Measurements from ENCODE around the gene TAL2.

The TAL2 gene

GRCh38 chr9:105662184-105663104 is at the start of gene TAL2:
TSS of gene TAL2 (plus strand) at chr9:105662457. CDS start at chr9:105662497, 40 bp downstream.
- no peak for DNase-seq (ENCODE audit: low read depth in 1 of 2, low spot score in 1 of 2)

GRCh38 chr9:105621001-105621400 is 41.3 kb upstream of the TAL2 start:
- DNase-seq (ENCODE audit: low read depth in 1 of 2, low spot score in 1 of 2) = no peak

GRCh38 chr9:105625088-105625487 is 37.2 kb upstream of the TAL2 start:
- no peak for DNase-seq (ENCODE audit: low read depth in 1 of 2, low spot score in 1 of 2)

GRCh38 chr9:105632807-105633206 is 29.4 kb upstream of the TAL2 start:
- no peak for DNase-seq (ENCODE audit: low read depth in 1 of 2, low spot score in 1 of 2)

GRCh38 chr9:105633411-105633810 is 28.8 kb upstream of the TAL2 start:
- DNase-seq (ENCODE audit: low read depth in 1 of 2, low spot score in 1 of 2) = no peak

- DNase-seq (ENCODE audit: low read depth in 1 of 2, low spot score in 1 of 2) = no peak
These were observed 25.9 kb upstream of the TAL2 start for GRCh38 chr9:105636331-105636730.

GRCh38 chr9:105637787-105638395 is 24.4 kb upstream of the TAL2 start:
- DNase-seq (ENCODE audit: low read depth in 1 of 2, low spot score in 1 of 2) = no peak

GRCh38 chr9:105639936-105640335 is 22.3 kb upstream of the TAL2 start:
- DNase-seq (ENCODE audit: low read depth in 1 of 2, low spot score in 1 of 2) = no peak

GRCh38 chr9:105643795-105644194 is 18.5 kb upstream of the TAL2 start:
- no peak for DNase-seq (ENCODE audit: low read depth in 1 of 2, low spot score in 1 of 2)

- no peak for DNase-seq (ENCODE audit: low read depth in 1 of 2, low spot score in 1 of 2)
These were observed 15.2 kb upstream of the TAL2 start for GRCh38 chr9:105646879-105647594.

GRCh38 chr9:105647595-105648349 is 14.5 kb upstream of the TAL2 start:
- no peak for DNase-seq (ENCODE audit: low read depth in 1 of 2, low spot score in 1 of 2)

GRCh38 chr9:105651806-105652205 is 10.5 kb upstream of the TAL2 start:
- no peak for DNase-seq (ENCODE audit: low read depth in 1 of 2, low spot score in 1 of 2)

GRCh38 chr9:105656131-105656921 is 5.9 kb upstream of the TAL2 start:
- no peak for DNase-seq (ENCODE audit: low read depth in 1 of 2, low spot score in 1 of 2)

- DNase-seq (ENCODE audit: low read depth in 1 of 2, low spot score in 1 of 2) = no peak
These were observed 3.9 kb upstream of the TAL2 start for GRCh38 chr9:105658351-105658750.

- DNase-seq (ENCODE audit: low read depth in 1 of 2, low spot score in 1 of 2) = no peak
These were observed 1.2 kb upstream of the TAL2 start for GRCh38 chr9:105661011-105661410.

GRCh38 chr9:105663914-105664313 is 1.7 kb downstream of the TAL2 start:
- no peak for DNase-seq (ENCODE audit: low read depth in 1 of 2, low spot score in 1 of 2)

GRCh38 chr9:105667867-105668266 is 5.6 kb downstream of the TAL2 start:
- DNase-seq (ENCODE audit: low read depth in 1 of 2, low spot score in 1 of 2) = no peak

- no peak for DNase-seq (ENCODE audit: low read depth in 1 of 2, low spot score in 1 of 2)
These were observed 8.1 kb downstream of the TAL2 start for GRCh38 chr9:105670315-105670714.

GRCh38 chr9:105670775-105671174 is 8.5 kb downstream of the TAL2 start:
- no peak for DNase-seq (ENCODE audit: low read depth in 1 of 2, low spot score in 1 of 2)

- no peak for DNase-seq (ENCODE audit: low read depth in 1 of 2, low spot score in 1 of 2)
These were observed 10.5 kb downstream of the TAL2 start for GRCh38 chr9:105672711-105673234.
